ENCODE measurements around the gene KIR2DL1. TPM values are rescaled to one million over a fixed set of nuclear protein-coding genes. Genes with fewer than 3 reads are reported as not detected.
"Not testable (repeated sequence)": the region's sequence is repeated elsewhere in the genome, so short reads cannot be mapped to it uniquely, and the experiment has no call there.

KIR2DL1 gene
- total RNA-seq, 1 experiment from 2014 or later = not detected

DNA sequence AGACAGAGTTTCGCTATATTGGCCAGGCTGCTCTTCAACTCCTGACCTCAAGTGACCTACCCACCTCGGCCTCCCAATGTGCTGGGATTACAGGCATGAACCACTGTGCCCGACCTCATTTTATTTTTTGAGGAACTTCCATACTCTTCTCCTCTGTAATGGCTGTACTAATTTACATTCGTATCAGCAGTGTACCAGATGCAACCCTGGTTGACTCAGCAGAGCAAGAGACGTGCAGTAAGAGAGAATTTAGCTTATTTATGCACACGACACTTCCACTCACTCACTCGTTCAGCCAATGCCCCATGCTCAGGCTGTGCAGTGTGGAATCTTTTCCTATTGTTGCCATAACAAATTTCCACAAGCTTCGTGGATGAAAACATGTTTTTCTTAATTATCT is 38.4 kb upstream of the KIR2DL1 start (continued):
- TF ChIP-seq, protein P1, sequence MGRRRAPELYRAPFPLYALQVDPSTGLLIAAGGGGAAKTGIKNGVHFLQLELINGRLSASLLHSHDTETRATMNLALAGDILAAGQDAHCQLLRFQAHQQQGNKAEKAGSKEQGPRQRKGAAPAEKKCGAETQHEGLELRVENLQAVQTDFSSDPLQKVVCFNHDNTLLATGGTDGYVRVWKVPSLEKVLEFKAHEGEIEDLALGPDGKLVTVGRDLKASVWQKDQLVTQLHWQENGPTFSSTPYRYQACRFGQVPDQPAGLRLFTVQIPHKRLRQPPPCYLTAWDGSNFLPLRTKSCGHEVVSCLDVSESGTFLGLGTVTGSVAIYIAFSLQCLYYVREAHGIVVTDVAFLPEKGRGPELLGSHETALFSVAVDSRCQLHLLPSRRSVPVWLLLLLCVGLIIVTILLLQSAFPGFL (CRISPR knock-in tag; IDR thresholded peaks at IDR 0.05; ENCODE audit: borderline replicate concordance) = no peak
- TF ChIP-seq ETV6 (CRISPR knock-in tag; IDR thresholded peaks at IDR 0.05) (no peak), CREB1 (CRISPR knock-in tag; IDR thresholded peaks at IDR 0.05) (no peak), CBFB (CRISPR knock-in tag; IDR thresholded peaks at IDR 0.05; ENCODE audit: low read depth) (no peak), ZNF138 (CRISPR knock-in tag; conservative IDR thresholded peaks at IDR 0.05) (no peak), JUN (CRISPR knock-in tag; IDR thresholded peaks at IDR 0.05) (no peak), SP1 (CRISPR knock-in tag; conservative IDR thresholded peaks at IDR 0.05) (no peak), TP53 (CRISPR knock-in tag; IDR thresholded peaks at IDR 0.05) (no peak)
- TF ChIP-seq, protein P2, sequence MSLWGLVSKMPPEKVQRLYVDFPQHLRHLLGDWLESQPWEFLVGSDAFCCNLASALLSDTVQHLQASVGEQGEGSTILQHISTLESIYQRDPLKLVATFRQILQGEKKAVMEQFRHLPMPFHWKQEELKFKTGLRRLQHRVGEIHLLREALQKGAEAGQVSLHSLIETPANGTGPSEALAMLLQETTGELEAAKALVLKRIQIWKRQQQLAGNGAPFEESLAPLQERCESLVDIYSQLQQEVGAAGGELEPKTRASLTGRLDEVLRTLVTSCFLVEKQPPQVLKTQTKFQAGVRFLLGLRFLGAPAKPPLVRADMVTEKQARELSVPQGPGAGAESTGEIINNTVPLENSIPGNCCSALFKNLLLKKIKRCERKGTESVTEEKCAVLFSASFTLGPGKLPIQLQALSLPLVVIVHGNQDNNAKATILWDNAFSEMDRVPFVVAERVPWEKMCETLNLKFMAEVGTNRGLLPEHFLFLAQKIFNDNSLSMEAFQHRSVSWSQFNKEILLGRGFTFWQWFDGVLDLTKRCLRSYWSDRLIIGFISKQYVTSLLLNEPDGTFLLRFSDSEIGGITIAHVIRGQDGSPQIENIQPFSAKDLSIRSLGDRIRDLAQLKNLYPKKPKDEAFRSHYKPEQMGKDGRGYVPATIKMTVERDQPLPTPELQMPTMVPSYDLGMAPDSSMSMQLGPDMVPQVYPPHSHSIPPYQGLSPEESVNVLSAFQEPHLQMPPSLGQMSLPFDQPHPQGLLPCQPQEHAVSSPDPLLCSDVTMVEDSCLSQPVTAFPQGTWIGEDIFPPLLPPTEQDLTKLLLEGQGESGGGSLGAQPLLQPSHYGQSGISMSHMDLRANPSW (CRISPR knock-in tag; conservative IDR thresholded peaks at IDR 0.05; ENCODE audit: low read depth) = no peak
- TF ChIP-seq, protein P3, sequence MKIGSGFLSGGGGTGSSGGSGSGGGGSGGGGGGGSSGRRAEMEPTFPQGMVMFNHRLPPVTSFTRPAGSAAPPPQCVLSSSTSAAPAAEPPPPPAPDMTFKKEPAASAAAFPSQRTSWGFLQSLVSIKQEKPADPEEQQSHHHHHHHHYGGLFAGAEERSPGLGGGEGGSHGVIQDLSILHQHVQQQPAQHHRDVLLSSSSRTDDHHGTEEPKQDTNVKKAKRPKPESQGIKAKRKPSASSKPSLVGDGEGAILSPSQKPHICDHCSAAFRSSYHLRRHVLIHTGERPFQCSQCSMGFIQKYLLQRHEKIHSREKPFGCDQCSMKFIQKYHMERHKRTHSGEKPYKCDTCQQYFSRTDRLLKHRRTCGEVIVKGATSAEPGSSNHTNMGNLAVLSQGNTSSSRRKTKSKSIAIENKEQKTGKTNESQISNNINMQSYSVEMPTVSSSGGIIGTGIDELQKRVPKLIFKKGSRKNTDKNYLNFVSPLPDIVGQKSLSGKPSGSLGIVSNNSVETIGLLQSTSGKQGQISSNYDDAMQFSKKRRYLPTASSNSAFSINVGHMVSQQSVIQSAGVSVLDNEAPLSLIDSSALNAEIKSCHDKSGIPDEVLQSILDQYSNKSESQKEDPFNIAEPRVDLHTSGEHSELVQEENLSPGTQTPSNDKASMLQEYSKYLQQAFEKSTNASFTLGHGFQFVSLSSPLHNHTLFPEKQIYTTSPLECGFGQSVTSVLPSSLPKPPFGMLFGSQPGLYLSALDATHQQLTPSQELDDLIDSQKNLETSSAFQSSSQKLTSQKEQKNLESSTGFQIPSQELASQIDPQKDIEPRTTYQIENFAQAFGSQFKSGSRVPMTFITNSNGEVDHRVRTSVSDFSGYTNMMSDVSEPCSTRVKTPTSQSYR (CRISPR knock-in tag; IDR thresholded peaks at IDR 0.05) = no peak
- TF ChIP-seq, protein P4, sequence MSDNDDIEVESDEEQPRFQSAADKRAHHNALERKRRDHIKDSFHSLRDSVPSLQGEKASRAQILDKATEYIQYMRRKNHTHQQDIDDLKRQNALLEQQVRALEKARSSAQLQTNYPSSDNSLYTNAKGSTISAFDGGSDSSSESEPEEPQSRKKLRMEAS (CRISPR knock-in tag; IDR thresholded peaks at IDR 0.05) = no peak
- TF ChIP-seq, protein P5, sequence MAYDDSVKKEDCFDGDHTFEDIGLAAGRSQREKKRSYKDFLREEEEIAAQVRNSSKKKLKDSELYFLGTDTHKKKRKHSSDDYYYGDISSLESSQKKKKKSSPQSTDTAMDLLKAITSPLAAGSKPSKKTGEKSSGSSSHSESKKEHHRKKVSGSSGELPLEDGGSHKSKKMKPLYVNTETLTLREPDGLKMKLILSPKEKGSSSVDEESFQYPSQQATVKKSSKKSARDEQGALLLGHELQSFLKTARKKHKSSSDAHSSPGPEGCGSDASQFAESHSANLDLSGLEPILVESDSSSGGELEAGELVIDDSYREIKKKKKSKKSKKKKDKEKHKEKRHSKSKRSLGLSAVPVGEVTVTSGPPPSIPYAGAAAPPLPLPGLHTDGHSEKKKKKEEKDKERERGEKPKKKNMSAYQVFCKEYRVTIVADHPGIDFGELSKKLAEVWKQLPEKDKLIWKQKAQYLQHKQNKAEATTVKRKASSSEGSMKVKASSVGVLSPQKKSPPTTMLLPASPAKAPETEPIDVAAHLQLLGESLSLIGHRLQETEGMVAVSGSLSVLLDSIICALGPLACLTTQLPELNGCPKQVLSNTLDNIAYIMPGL (CRISPR knock-in tag; IDR thresholded peaks at IDR 0.05) = no peak
- TF ChIP-seq, protein P6, sequence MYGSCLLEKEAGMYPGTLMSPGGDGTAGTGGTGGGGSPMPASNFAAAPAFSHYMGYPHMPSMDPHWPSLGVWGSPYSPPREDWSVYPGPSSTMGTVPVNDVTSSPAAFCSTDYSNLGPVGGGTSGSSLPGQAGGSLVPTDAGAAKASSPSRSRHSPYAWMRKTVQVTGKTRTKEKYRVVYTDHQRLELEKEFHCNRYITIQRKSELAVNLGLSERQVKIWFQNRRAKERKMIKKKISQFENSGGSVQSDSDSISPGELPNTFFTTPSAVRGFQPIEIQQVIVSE (CRISPR knock-in tag; IDR thresholded peaks at IDR 0.05; ENCODE audit: borderline replicate concordance) = no peak
- TF ChIP-seq, protein P7, sequence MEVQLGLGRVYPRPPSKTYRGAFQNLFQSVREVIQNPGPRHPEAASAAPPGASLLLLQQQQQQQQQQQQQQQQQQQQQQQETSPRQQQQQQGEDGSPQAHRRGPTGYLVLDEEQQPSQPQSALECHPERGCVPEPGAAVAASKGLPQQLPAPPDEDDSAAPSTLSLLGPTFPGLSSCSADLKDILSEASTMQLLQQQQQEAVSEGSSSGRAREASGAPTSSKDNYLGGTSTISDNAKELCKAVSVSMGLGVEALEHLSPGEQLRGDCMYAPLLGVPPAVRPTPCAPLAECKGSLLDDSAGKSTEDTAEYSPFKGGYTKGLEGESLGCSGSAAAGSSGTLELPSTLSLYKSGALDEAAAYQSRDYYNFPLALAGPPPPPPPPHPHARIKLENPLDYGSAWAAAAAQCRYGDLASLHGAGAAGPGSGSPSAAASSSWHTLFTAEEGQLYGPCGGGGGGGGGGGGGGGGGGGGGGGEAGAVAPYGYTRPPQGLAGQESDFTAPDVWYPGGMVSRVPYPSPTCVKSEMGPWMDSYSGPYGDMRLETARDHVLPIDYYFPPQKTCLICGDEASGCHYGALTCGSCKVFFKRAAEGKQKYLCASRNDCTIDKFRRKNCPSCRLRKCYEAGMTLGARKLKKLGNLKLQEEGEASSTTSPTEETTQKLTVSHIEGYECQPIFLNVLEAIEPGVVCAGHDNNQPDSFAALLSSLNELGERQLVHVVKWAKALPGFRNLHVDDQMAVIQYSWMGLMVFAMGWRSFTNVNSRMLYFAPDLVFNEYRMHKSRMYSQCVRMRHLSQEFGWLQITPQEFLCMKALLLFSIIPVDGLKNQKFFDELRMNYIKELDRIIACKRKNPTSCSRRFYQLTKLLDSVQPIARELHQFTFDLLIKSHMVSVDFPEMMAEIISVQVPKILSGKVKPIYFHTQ (CRISPR knock-in tag; IDR thresholded peaks at IDR 0.05) = no peak

DNA sequence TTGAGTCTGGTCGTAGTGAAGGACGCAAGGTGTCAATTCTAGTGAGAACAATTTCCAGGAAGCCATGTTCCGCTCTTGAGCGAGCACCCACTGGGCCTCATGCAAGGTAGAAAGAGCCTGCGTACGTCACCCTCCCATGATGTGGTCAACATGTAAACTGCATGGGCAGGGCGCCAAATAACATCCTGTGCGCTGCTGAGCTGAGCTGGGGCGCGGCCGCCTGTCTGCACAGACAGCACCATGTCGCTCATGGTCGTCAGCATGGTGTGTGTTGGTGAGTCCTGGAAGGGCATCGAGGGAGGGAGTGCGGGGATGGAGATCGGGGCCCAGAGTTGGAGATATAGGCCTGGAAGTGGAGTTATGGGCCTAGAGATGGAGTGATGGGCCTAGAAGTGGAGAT is 31.3 kb upstream of the KIR2DL1 start, which contains the start of gene KIR2DL3:
Gene KIR2DL3 (plus strand): TSS at position 208 of the 400 bp plus-strand sequence. CDS start 33 bp downstream, at position 241.
- Mint-ChIP-seq H3K36me3 (peaks cover 74% of the 10 kb centered on the region), H3K9me3 (peaks cover 88% of the 10 kb centered on the region), H3K27me3 (ENCODE audit: low read depth) (peaks cover 31% of the 10 kb centered on the region)
- ATAC-seq; H3K4me1 Mint-ChIP-seq; POLR2A ChIA-PET; DNase-seq (ENCODE audit: low spot score); H3K4me3 Mint-ChIP-seq; H3K27ac Mint-ChIP-seq; CTCF ChIA-PET: not testable (repeated sequence)

All from WTC11 (cell line).